ENCODE data around the gene AP1M1.

The AP1M1 gene

DNA sequence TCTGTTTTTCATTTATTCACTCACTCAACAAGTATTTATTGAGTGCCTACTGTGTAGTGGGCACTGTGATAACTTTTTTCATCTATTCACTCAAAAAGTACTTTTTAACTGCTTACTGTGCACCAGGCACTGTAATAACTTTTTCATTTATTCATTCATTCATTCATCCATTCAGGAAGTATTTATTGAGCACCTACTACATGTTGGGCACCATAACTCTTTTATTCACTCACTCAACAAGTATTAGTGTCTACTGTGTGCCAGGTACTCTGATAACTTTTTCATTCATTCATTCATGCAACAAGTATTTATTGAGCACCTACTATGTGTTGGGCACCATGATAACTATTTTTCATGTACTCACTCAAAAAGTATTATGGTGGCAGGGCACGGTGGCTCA is 31.3 kb upstream of the AP1M1 start:
- Histone ChIP-seq H3K4me1 (ENCODE audit: control insufficient read depth, low read length) (peaks cover 8% of the 10 kb centered on the region), H3K9me3 (ENCODE audit: control insufficient read depth, insufficient read depth, low read length) (peaks cover 5% of the 10 kb centered on the region; the same call in 1 of the 2 replicates), H3K27ac (ENCODE audit: low read depth, low read length) (no peak overlapping the region), H3K9me2 (replicated peaks; ENCODE audit: control insufficient read depth, low read length) (no peaks in the 10 kb centered on the region), H3F3A (ENCODE audit: control insufficient read depth, insufficient read depth) (no peaks in the 10 kb centered on the region), H3K36me3 (ENCODE audit: control insufficient read depth, low read length) (no peaks in the 10 kb centered on the region), H3K4me3 (ENCODE audit: low read length) (no peak overlapping the region), H3K27me3 (ENCODE audit: control insufficient read depth, low read length) (no peaks in the 10 kb centered on the region), H3K79me2 (ENCODE audit: control insufficient read depth, low read length) (no peaks in the 10 kb centered on the region), H3K4me2 (ENCODE audit: low read length) (no peak overlapping the region), H4K20me1 (ENCODE audit: control insufficient read depth, insufficient read depth, low read depth, low read length) (no peaks in the 10 kb centered on the region)
- TF ChIP-seq, protein P1, sequence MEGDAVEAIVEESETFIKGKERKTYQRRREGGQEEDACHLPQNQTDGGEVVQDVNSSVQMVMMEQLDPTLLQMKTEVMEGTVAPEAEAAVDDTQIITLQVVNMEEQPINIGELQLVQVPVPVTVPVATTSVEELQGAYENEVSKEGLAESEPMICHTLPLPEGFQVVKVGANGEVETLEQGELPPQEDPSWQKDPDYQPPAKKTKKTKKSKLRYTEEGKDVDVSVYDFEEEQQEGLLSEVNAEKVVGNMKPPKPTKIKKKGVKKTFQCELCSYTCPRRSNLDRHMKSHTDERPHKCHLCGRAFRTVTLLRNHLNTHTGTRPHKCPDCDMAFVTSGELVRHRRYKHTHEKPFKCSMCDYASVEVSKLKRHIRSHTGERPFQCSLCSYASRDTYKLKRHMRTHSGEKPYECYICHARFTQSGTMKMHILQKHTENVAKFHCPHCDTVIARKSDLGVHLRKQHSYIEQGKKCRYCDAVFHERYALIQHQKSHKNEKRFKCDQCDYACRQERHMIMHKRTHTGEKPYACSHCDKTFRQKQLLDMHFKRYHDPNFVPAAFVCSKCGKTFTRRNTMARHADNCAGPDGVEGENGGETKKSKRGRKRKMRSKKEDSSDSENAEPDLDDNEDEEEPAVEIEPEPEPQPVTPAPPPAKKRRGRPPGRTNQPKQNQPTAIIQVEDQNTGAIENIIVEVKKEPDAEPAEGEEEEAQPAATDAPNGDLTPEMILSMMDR (IDR thresholded peaks at IDR 0.05; ENCODE audit: low read depth, low read length, poor library complexity, severe bottlenecking) = no peak
- no peak for TF ChIP-seq EZH2phosphoT487 (IDR thresholded peaks at IDR 0.05; ENCODE audit: borderline replicate concordance, low read length)

DNA sequence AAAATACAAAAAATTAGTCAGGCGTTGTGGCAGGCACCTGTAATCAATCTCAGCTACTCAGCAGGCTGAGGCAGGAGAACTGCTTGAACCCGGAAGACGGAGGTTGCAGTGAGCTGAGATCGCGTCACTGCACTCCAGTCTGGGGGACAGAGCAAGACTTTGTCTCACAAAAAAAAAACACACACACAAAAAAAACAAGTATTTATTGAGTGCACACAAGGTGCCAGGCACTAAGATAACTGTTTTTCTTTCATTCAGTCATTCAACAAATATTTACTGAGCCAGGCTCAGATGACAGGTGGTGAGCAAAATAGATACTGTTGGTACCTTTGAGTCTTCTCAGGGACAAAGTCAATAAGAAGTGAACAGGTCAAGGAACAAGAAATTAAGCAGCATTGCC is 30.7 kb upstream of the AP1M1 start:
- no peaks in the 10 kb centered on the region for H3K36me3 ChIP-seq (ENCODE audit: control insufficient read depth, low read length)
- H3K4me3 ChIP-seq (ENCODE audit: low read length) = no peak overlapping the region
- H3K9me3 ChIP-seq (ENCODE audit: control insufficient read depth, insufficient read depth, low read length) = peaks cover 5% of the 10 kb centered on the region; the same call in 1 of the 2 replicates
- H3K27ac ChIP-seq (ENCODE audit: low read depth, low read length) = no peak overlapping the region
- no peaks in the 10 kb centered on the region for H3K9me2 ChIP-seq (replicated peaks; ENCODE audit: control insufficient read depth, low read length)
- no peaks in the 10 kb centered on the region for H3K79me2 ChIP-seq (ENCODE audit: control insufficient read depth, low read length)
- no peaks in the 10 kb centered on the region for H3F3A ChIP-seq (ENCODE audit: control insufficient read depth, insufficient read depth)
- no peak overlapping the region for H3K4me2 ChIP-seq (ENCODE audit: low read length)
- peaks cover 8% of the 10 kb centered on the region for H3K4me1 ChIP-seq (ENCODE audit: control insufficient read depth, low read length)
- no peaks in the 10 kb centered on the region for H4K20me1 ChIP-seq (ENCODE audit: control insufficient read depth, insufficient read depth, low read depth, low read length)
- no peak for TF ChIP-seq EZH2phosphoT487 (IDR thresholded peaks at IDR 0.05; ENCODE audit: borderline replicate concordance, low read length)
- TF ChIP-seq, protein P1 (IDR thresholded peaks at IDR 0.05; ENCODE audit: low read depth, low read length, poor library complexity, severe bottlenecking) = no peak
- H3K27me3 ChIP-seq (ENCODE audit: control insufficient read depth, low read length) = no peaks in the 10 kb centered on the region

DNA sequence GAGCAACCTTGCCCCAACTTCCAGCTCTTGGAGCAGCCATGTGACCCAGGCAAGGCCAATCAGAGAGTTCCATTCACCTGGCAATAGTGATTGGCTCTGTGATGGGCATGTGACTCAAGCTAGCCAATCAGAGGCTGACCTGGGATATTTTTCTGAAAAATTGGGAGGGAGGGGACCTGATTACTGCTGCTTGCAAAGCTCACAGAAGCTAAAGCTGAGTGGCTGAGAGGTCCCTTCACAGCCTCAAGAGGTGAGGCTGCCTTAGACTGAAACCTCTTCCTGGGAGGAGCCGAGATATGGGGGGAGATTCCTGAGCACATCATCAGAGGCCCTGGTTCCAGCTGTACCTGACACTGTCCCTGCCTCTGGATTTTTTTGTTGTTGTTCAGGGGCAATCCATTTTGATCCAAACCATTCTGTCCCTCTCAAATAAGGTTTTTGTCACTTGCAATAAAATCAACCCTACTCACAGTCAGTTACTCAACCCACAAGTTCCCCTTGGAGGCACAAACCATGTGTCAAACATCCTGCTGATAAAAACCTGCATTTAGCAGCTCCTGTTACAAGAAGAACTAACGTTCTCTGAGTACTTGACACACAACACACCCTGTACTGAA is 29.1 kb upstream of the AP1M1 start:
- no peak overlapping the region for H3K4me3 ChIP-seq (ENCODE audit: low read length)
- peaks cover 8% of the 10 kb centered on the region for H3K4me1 ChIP-seq (ENCODE audit: control insufficient read depth, low read length)
- H3K36me3 ChIP-seq (ENCODE audit: control insufficient read depth, low read length) = no peaks in the 10 kb centered on the region
- no peaks in the 10 kb centered on the region for H3K27me3 ChIP-seq (ENCODE audit: control insufficient read depth, low read length)
- peaks cover 5% of the 10 kb centered on the region; the same call in 1 of the 2 replicates for H3K9me3 ChIP-seq (ENCODE audit: control insufficient read depth, insufficient read depth, low read length)
- H3K4me2 ChIP-seq (ENCODE audit: low read length) = no peak overlapping the region
- no peak for TF ChIP-seq EZH2phosphoT487 (IDR thresholded peaks at IDR 0.05; ENCODE audit: borderline replicate concordance, low read length)
- no peaks in the 10 kb centered on the region for H3K79me2 ChIP-seq (ENCODE audit: control insufficient read depth, low read length)
- H4K20me1 ChIP-seq (ENCODE audit: control insufficient read depth, insufficient read depth, low read depth, low read length) = no peaks in the 10 kb centered on the region
- no peaks in the 10 kb centered on the region for H3F3A ChIP-seq (ENCODE audit: control insufficient read depth, insufficient read depth)
- H3K9me2 ChIP-seq (replicated peaks; ENCODE audit: control insufficient read depth, low read length) = no peaks in the 10 kb centered on the region
- no peak overlapping the region for H3K27ac ChIP-seq (ENCODE audit: low read depth, low read length)

DNA sequence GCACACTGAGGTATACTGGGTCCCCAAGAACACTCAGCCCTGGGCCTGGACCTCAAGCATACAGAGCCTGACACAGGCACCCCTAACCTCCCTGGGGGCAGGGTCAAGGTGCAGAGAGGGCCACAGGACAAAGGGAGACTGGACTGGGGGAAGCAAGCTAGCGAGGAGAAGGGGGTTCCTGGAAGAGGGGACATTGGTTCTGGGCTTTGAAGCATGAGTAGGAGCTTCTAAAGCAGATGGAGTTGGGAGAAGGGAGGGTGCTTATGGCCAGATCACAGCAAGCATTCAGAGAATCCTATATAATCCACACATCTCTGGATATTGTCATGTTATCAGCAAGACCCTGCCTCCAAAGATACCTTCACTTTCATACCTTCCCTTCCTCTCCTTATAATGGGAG is 27.6 kb upstream of the AP1M1 start:
- Histone ChIP-seq H3K4me2 (ENCODE audit: low read length) (no peak overlapping the region), H3K4me3 (ENCODE audit: low read length) (no peak overlapping the region), H4K20me1 (ENCODE audit: control insufficient read depth, insufficient read depth, low read depth, low read length) (no peaks in the 10 kb centered on the region), H3K36me3 (ENCODE audit: control insufficient read depth, low read length) (no peaks in the 10 kb centered on the region), H3K9me2 (replicated peaks; ENCODE audit: control insufficient read depth, low read length) (no peaks in the 10 kb centered on the region), H3K27me3 (ENCODE audit: control insufficient read depth, low read length) (no peaks in the 10 kb centered on the region), H3F3A (ENCODE audit: control insufficient read depth, insufficient read depth) (no peaks in the 10 kb centered on the region), H3K79me2 (ENCODE audit: control insufficient read depth, low read length) (no peaks in the 10 kb centered on the region), H3K9me3 (ENCODE audit: control insufficient read depth, insufficient read depth, low read length) (peaks cover 5% of the 10 kb centered on the region; the same call in 1 of the 2 replicates), H3K4me1 (ENCODE audit: control insufficient read depth, low read length) (peaks cover 8% of the 10 kb centered on the region), H3K27ac (ENCODE audit: low read depth, low read length) (no peak overlapping the region)
- no peak for TF ChIP-seq EZH2phosphoT487 (IDR thresholded peaks at IDR 0.05; ENCODE audit: borderline replicate concordance, low read length)
- TF ChIP-seq, protein P1 (IDR thresholded peaks at IDR 0.05; ENCODE audit: low read depth, low read length, poor library complexity, severe bottlenecking) = no peak
